T-helper 2 cell treated with Interferon-gamma antibody and Interleukin-4, amounts not matched to agents 5 μg/mL and 100 μg/mL, for 36 hours (primary cell): Measurements from ENCODE around the gene AHNAK.
"Not testable (repeated sequence)": the region's sequence is repeated elsewhere in the genome, so short reads cannot be mapped to it uniquely, and the experiment has no call there.

ENCODE experiments used
- DNase-seq: peaks from one replicate; pipeline ENCODE4 v3.0.0; 2021; ENCODE audit warnings: low spot score
- H3K27ac Mint-ChIP-seq: one replicate; pipeline ENCODE4 v1.8.0; 2021; ENCODE audit warnings: mild to moderate bottlenecking, mixed read lengths
- H3K27me3 Mint-ChIP-seq: one replicate; pipeline ENCODE4 v1.8.0; 2021; ENCODE audit warnings: low read depth, mixed read lengths
- H3K36me3 Mint-ChIP-seq: one replicate; pipeline ENCODE4 v1.8.0; 2021; ENCODE audit warnings: low read depth, mixed read lengths
- H3K4me1 Mint-ChIP-seq: one replicate; pipeline ENCODE4 v1.8.0; 2021; ENCODE audit warnings: low read depth, mixed read lengths
- H3K4me3 Mint-ChIP-seq: one replicate; pipeline ENCODE4 v1.8.0; 2022; ENCODE audit warnings: mild to moderate bottlenecking, moderate library complexity, mixed read lengths
- H3K9me3 Mint-ChIP-seq: one replicate; pipeline ENCODE4 v1.8.0; 2021; ENCODE audit warnings: mixed read lengths

AHNAK gene

GRCh38 chr11:62449912-62450311 is 96.7 kb downstream of the AHNAK start:
- H3K4me3 Mint-ChIP-seq, H3K27ac Mint-ChIP-seq, H3K4me1 Mint-ChIP-seq, H3K9me3 Mint-ChIP-seq, H3K36me3 Mint-ChIP-seq, DNase-seq: not testable (repeated sequence)
- H3K27me3 Mint-ChIP-seq = peaks cover 22% of the 10 kb centered on the region

- peaks cover 22% of the 10 kb centered on the region for H3K27me3 Mint-ChIP-seq
- H3K27ac Mint-ChIP-seq = no peak overlapping the region
- no peaks in the 10 kb centered on the region for H3K9me3 Mint-ChIP-seq
Measured at GRCh38 chr11:62449451-62449851, 97.2 kb downstream of the AHNAK start.

GRCh38 chr11:62446091-62446490 is 100.5 kb downstream of the AHNAK start:
- DNase-seq = no peak
- H3K4me3 Mint-ChIP-seq = no peak overlapping the region
- H3K27me3 Mint-ChIP-seq = peaks cover 22% of the 10 kb centered on the region
- no peaks in the 10 kb centered on the region for H3K36me3 Mint-ChIP-seq
- no peak overlapping the region for H3K27ac Mint-ChIP-seq
- H3K9me3 Mint-ChIP-seq = no peaks in the 10 kb centered on the region
- peaks cover 13% of the 10 kb centered on the region for H3K4me1 Mint-ChIP-seq

More at GRCh38 chr11:62449451-62449851, 97.2 kb downstream of the AHNAK start:
- Mint-ChIP-seq H3K4me3 (no peak overlapping the region), H3K36me3 (no peaks in the 10 kb centered on the region), H3K4me1 (peaks cover 6% of the 10 kb centered on the region)
- no peak for DNase-seq

- H3K27ac Mint-ChIP-seq = no peak overlapping the region
Measured at GRCh38 chr11:62445314-62445740, 101.3 kb downstream of the AHNAK start.

GRCh38 chr11:62444835-62445234 is 101.8 kb downstream of the AHNAK start:
- H3K4me1 Mint-ChIP-seq = peaks cover 13% of the 10 kb centered on the region
- H3K36me3 Mint-ChIP-seq = no peaks in the 10 kb centered on the region
- DNase-seq = no peak
- no peaks in the 10 kb centered on the region for H3K9me3 Mint-ChIP-seq
- no peak overlapping the region for H3K27ac Mint-ChIP-seq
- H3K4me3 Mint-ChIP-seq = peak overlapping the region; percentile 76
- H3K27me3 Mint-ChIP-seq = peaks cover 22% of the 10 kb centered on the region

More at GRCh38 chr11:62445314-62445740, 101.3 kb downstream of the AHNAK start:
- no peaks in the 10 kb centered on the region for H3K36me3 Mint-ChIP-seq
- H3K4me1 Mint-ChIP-seq = peaks cover 13% of the 10 kb centered on the region
- H3K27me3 Mint-ChIP-seq = peaks cover 22% of the 10 kb centered on the region
- H3K4me3 Mint-ChIP-seq = no peak overlapping the region
- no peak for DNase-seq
- H3K9me3 Mint-ChIP-seq = no peaks in the 10 kb centered on the region

- H3K4me1 Mint-ChIP-seq = peaks cover 13% of the 10 kb centered on the region
- H3K4me3 Mint-ChIP-seq = peak overlapping the region; percentile 76
- no peaks in the 10 kb centered on the region for H3K36me3 Mint-ChIP-seq
- peaks cover 22% of the 10 kb centered on the region for H3K27me3 Mint-ChIP-seq
- H3K27ac Mint-ChIP-seq = peak overlapping the region; percentile 26
- H3K9me3 Mint-ChIP-seq = no peaks in the 10 kb centered on the region
- peak; percentile 26 for DNase-seq
Measured at GRCh38 chr11:62444236-62444833, 102.3 kb downstream of the AHNAK start.

- no peak overlapping the region for H3K27ac Mint-ChIP-seq
- no peaks in the 10 kb centered on the region for H3K36me3 Mint-ChIP-seq
- peaks cover 23% of the 10 kb centered on the region for H3K27me3 Mint-ChIP-seq
- H3K9me3 Mint-ChIP-seq = no peaks in the 10 kb centered on the region
- H3K4me3 Mint-ChIP-seq = peak overlapping the region; percentile 76
- DNase-seq = no peak
- peaks cover 13% of the 10 kb centered on the region for H3K4me1 Mint-ChIP-seq
Measured at GRCh38 chr11:62443390-62444235, 103.0 kb downstream of the AHNAK start.

GRCh38 chr11:62439785-62440602 is 106.6 kb downstream of the AHNAK start:
- H3K4me1 Mint-ChIP-seq = peaks cover 22% of the 10 kb centered on the region
- H3K4me3 Mint-ChIP-seq = no peak overlapping the region
- DNase-seq = no peak
- no peak overlapping the region for H3K27ac Mint-ChIP-seq
- no peaks in the 10 kb centered on the region for H3K9me3 Mint-ChIP-seq
- H3K27me3 Mint-ChIP-seq = peaks cover 2% of the 10 kb centered on the region
- no peaks in the 10 kb centered on the region for H3K36me3 Mint-ChIP-seq

- H3K27me3 Mint-ChIP-seq = peaks cover 2% of the 10 kb centered on the region
- H3K9me3 Mint-ChIP-seq = no peaks in the 10 kb centered on the region
- no peak overlapping the region for H3K4me3 Mint-ChIP-seq
- DNase-seq = no peak
- no peaks in the 10 kb centered on the region for H3K36me3 Mint-ChIP-seq
- no peak overlapping the region for H3K27ac Mint-ChIP-seq
- peaks cover 21% of the 10 kb centered on the region for H3K4me1 Mint-ChIP-seq
Measured at GRCh38 chr11:62438641-62439040, 108.0 kb downstream of the AHNAK start.

GRCh38 chr11:62437616-62438015 is 109.0 kb downstream of the AHNAK start:
- no peak for DNase-seq
- Mint-ChIP-seq H3K27me3 (peaks cover 2% of the 10 kb centered on the region), H3K4me1 (peaks cover 24% of the 10 kb centered on the region), H3K36me3 (no peaks in the 10 kb centered on the region), H3K4me3 (no peak overlapping the region), H3K9me3 (no peaks in the 10 kb centered on the region), H3K27ac (no peak overlapping the region)

GRCh38 chr11:62435846-62436660 is 110.6 kb downstream of the AHNAK start:
- Mint-ChIP-seq H3K9me3 (no peaks in the 10 kb centered on the region), H3K27ac (peak overlapping the region; percentile 34), H3K4me3 (no peak overlapping the region), H3K4me1 (peaks cover 31% of the 10 kb centered on the region), H3K27me3 (peaks cover 2% of the 10 kb centered on the region), H3K36me3 (no peaks in the 10 kb centered on the region)
- DNase-seq = no peak

- H3K4me1 Mint-ChIP-seq = peaks cover 46% of the 10 kb centered on the region
- peaks cover 2% of the 10 kb centered on the region for H3K27me3 Mint-ChIP-seq
- DNase-seq = no peak
- H3K9me3 Mint-ChIP-seq = no peaks in the 10 kb centered on the region
- H3K4me3 Mint-ChIP-seq = no peak overlapping the region
- H3K27ac Mint-ChIP-seq = no peak overlapping the region
- H3K36me3 Mint-ChIP-seq = peaks cover 3% of the 10 kb centered on the region
Measured at GRCh38 chr11:62433904-62434276, 112.7 kb downstream of the AHNAK start.

GRCh38 chr11:62433141-62433903 is 113.3 kb downstream of the AHNAK start:
- Mint-ChIP-seq H3K27ac (no peak overlapping the region), H3K27me3 (no peaks in the 10 kb centered on the region)

More at GRCh38 chr11:62433141-62433903, 113.3 kb downstream of the AHNAK start:
- H3K4me3 Mint-ChIP-seq = no peak overlapping the region
- peaks cover 3% of the 10 kb centered on the region for H3K36me3 Mint-ChIP-seq
- peaks cover 52% of the 10 kb centered on the region for H3K4me1 Mint-ChIP-seq
- H3K9me3 Mint-ChIP-seq = no peaks in the 10 kb centered on the region
- no peak for DNase-seq
